ENCODE data around the gene HOOK2. TPM values are rescaled to one million over a fixed set of nuclear protein-coding genes. Genes with fewer than 3 reads are reported as not detected.

Gene HOOK2
- total RNA-seq, 1 donor: 21.7 TPM

GRCh38 chr19:12796146-12797071, 21.1 kb upstream of the HOOK2 start:
- H3K27ac ChIP-seq (ENCODE audit: low read depth, low read length): no peak overlapping the region
- H3K4me2 ChIP-seq (ENCODE audit: insufficient read depth, low read length): peak overlapping the region; percentile 33
- H4K20me1 ChIP-seq (ENCODE audit: insufficient read depth, low read length): peaks cover 15% of the 10 kb centered on the region
- H3K27me3 ChIP-seq (ENCODE audit: insufficient read depth, low read length): no peaks in the 10 kb centered on the region
- H3K4me3 ChIP-seq (ENCODE audit: insufficient read depth, low read length): peak overlapping the region; percentile 26
- peaks cover 12% of the 10 kb centered on the region for H3K4me1 ChIP-seq (ENCODE audit: insufficient read depth, low read length)
- peak; percentile 97 for TF ChIP-seq CTCF (IDR thresholded peaks at IDR 0.05; ENCODE audit: extremely low read depth, low read depth, low read length)
- H3K79me2 ChIP-seq (ENCODE audit: insufficient read depth, low read length): peaks cover 28% of the 10 kb centered on the region
- H3K36me3 ChIP-seq (ENCODE audit: insufficient read depth, low read length): peaks cover 8% of the 10 kb centered on the region
- no peaks in the 10 kb centered on the region for H3K9me3 ChIP-seq (ENCODE audit: low read depth, low read length)
- peak; percentile 98 for DNase-seq (ENCODE audit: insufficient read length, low spot score, missing footprints)
- H2AFZ ChIP-seq (ENCODE audit: low read length): no peak overlapping the region

- H3K36me3 ChIP-seq (ENCODE audit: insufficient read depth, low read length): peaks cover 7% of the 10 kb centered on the region
- peaks cover 23% of the 10 kb centered on the region for H3K79me2 ChIP-seq (ENCODE audit: insufficient read depth, low read length)
- peak overlapping the region; percentile 92 for H3K27ac ChIP-seq (ENCODE audit: low read depth, low read length)
- no peak for TF ChIP-seq CTCF (IDR thresholded peaks at IDR 0.05; ENCODE audit: extremely low read depth, low read depth, low read length)
- H3K4me1 ChIP-seq (ENCODE audit: insufficient read depth, low read length): peaks cover 14% of the 10 kb centered on the region
- no peaks in the 10 kb centered on the region for H3K27me3 ChIP-seq (ENCODE audit: insufficient read depth, low read length)
- peaks cover 12% of the 10 kb centered on the region for H4K20me1 ChIP-seq (ENCODE audit: insufficient read depth, low read length)
- no peak overlapping the region for H2AFZ ChIP-seq (ENCODE audit: low read length)
- H3K9me3 ChIP-seq (ENCODE audit: low read depth, low read length): no peaks in the 10 kb centered on the region
- no peak overlapping the region for H3K4me2 ChIP-seq (ENCODE audit: insufficient read depth, low read length)
- no peak for DNase-seq (ENCODE audit: insufficient read length, low spot score, missing footprints)
- H3K4me3 ChIP-seq (ENCODE audit: insufficient read depth, low read length): no peak overlapping the region
Measured at GRCh38 chr19:12794971-12795381, 19.6 kb upstream of the HOOK2 start.

- DNase-seq (ENCODE audit: insufficient read length, low spot score, missing footprints): no peak
- Histone ChIP-seq H3K79me2 (ENCODE audit: insufficient read depth, low read length) (peaks cover 21% of the 10 kb centered on the region), H3K9me3 (ENCODE audit: low read depth, low read length) (no peaks in the 10 kb centered on the region), H3K36me3 (ENCODE audit: insufficient read depth, low read length) (peaks cover 1% of the 10 kb centered on the region), H2AFZ (ENCODE audit: low read length) (no peak overlapping the region), H3K4me1 (ENCODE audit: insufficient read depth, low read length) (peaks cover 16% of the 10 kb centered on the region), H3K4me3 (ENCODE audit: insufficient read depth, low read length) (peak overlapping the region; percentile 98), H3K27me3 (ENCODE audit: insufficient read depth, low read length) (no peaks in the 10 kb centered on the region), H3K27ac (ENCODE audit: low read depth, low read length) (peak overlapping the region; percentile 92), H3K4me2 (ENCODE audit: insufficient read depth, low read length) (peak overlapping the region; percentile 88), H4K20me1 (ENCODE audit: insufficient read depth, low read length) (peaks cover 12% of the 10 kb centered on the region)
- no peak for TF ChIP-seq CTCF (IDR thresholded peaks at IDR 0.05; ENCODE audit: extremely low read depth, low read depth, low read length)
Measured at GRCh38 chr19:12794196-12794941, 19.0 kb upstream of the HOOK2 start.
